ENCODE results near the gene ZDHHC11.

GRCh38 chr5:891837-892393 lies 41.1 kb upstream of the ZDHHC11 start:
- TF ChIP-seq POLR2A (IDR thresholded peaks at IDR 0.05) (no peak), CTCF (IDR thresholded peaks at IDR 0.05) (no peak)
